Stimulated activated naive CD8-positive, alpha-beta T cell treated with anti-CD3 and anti-CD28 coated beads, Interleukin-15, Interleukin-2, amounts not matched to agents 100 ng/mL and 50 ng/mL, for 24 hours (primary cell): Measurements from ENCODE around the gene SLC2A6.

Source experiments
- H3K27ac Mint-ChIP-seq: one replicate; pipeline ENCODE4 v1.8.0; 2021; ENCODE audit warnings: mild to moderate bottlenecking, mixed read lengths
- H3K27me3 Mint-ChIP-seq: one replicate; pipeline ENCODE4 v1.8.0; 2021; ENCODE audit warnings: mixed read lengths
- H3K36me3 Mint-ChIP-seq: one replicate; pipeline ENCODE4 v1.8.0; 2021; ENCODE audit warnings: low read depth, mixed read lengths
- H3K4me1 Mint-ChIP-seq: one replicate; pipeline ENCODE4 v1.8.0; 2021; ENCODE audit warnings: low read depth, mixed read lengths
- H3K4me3 Mint-ChIP-seq: one replicate; pipeline ENCODE4 v1.8.0; 2021; ENCODE audit warnings: mild to moderate bottlenecking, mixed read lengths
- H3K9me3 Mint-ChIP-seq: one replicate; pipeline ENCODE4 v1.8.0; 2021; ENCODE audit warnings: mixed read lengths

The SLC2A6 gene

DNA sequence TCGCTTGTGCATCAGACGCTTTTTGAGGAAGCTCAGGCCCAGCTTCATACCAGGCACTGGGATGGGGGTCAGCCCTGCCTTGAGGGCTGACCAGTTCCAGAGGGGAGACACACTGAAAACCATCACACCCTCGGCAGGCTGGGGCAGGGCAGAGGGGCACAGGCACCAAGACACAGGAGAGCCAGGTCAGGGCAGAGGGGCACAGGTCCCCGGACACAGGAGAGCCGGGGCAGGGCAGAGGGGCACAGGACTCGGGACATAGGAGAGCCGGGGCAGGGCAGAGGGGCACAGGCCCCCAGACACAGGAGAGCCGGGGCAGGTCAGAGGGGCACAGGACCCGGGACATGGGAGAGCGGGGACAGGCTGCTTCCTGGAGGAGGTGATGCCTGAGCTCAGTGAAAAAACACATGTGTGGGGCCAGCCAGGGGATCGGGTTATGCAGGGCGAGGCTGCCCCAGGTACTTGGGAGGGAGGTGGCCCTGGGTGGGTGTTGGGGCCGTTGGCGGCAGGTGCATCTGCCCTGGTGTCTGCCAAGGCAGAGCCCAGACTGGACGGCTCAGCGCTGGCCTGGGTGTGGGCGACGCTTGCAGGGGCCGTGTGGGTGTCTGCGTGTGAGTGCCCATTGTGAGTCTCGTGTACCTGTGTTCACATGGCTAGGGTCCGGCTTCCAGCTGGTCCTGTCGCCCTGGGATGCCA is 15.1 kb upstream of the SLC2A6 start:
- Mint-ChIP-seq H3K9me3 (no peaks in the 10 kb centered on the region), H3K27ac (no peak overlapping the region), H3K4me3 (no peak overlapping the region), H3K27me3 (peaks cover 3% of the 10 kb centered on the region), H3K4me1 (no peaks in the 10 kb centered on the region), H3K36me3 (no peaks in the 10 kb centered on the region)

DNA sequence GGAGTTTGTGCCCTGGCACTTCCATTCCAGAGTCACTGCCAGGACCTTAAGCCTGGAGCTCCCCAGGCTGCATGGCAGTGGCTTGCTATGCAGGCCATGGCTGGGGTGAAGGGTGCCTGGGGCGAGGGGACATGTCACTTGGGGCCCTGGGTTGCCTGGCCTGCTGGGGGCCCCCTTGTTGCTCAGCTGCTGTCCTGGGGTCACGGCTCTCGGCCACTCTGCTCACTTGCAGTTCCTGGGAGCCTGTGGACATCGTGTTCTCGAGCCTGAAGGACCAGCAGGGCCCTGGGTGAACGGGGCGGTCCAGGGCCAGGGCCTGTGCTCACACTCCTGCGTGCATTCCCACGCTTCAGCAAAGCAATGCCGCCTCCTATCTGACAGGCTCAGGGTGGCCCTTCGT is 14.5 kb upstream of the SLC2A6 start:
- Mint-ChIP-seq H3K9me3 (no peaks in the 10 kb centered on the region), H3K36me3 (no peaks in the 10 kb centered on the region), H3K27me3 (peaks cover under 1% of the 10 kb centered on the region), H3K4me1 (no peaks in the 10 kb centered on the region), H3K27ac (no peak overlapping the region), H3K4me3 (no peak overlapping the region)

DNA sequence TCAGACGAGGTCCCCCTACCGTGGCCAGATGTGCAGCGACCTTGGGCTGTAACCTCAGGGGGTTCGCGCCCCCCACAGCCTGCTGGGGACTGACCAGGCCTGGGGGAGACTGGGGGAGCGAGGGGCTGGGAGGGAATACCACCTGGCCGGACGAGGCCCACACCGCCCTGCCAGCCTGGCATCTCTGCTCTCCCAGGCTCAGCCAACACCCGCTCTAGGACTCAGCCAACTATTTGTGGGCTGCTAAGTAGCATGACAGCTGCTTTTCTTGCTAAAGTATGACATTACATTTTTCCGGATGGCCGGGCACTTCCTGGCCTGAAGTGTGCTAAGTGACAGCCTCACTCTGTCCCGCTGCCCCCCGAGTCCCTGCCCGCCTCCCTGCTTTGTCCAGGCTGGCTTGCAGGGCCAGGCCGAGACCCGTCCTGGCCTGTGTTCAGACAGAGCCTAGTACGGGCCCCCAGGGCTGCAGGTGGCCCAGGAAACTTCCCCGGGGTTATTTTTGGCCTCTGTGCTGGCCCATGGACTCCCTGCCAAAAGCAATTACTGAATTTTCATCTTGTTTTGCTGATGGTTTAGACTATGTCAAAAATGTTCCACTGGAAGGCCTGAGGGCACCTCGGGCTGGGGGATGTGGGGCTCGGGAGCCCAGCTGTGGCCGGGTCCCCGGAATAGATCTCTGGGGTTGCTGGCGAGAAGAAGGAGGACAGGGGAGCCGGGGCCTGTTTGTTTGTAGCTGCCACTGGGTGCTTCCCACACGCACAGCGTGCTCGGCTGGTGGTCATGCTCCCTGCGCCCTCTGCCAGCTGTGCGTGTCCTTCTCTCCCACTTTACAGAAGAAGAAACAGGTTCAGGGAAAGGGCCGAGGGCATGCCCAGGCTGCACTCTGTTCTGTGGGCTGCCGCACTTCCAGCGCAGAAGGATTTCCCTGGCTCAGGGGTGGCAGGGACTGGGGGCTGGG is 13.4 kb upstream of the SLC2A6 start:
- no peak overlapping the region for H3K4me3 Mint-ChIP-seq
- H3K4me1 Mint-ChIP-seq, result no peaks in the 10 kb centered on the region
- H3K36me3 Mint-ChIP-seq, result no peaks in the 10 kb centered on the region
- no peak overlapping the region for H3K27ac Mint-ChIP-seq
- no peaks in the 10 kb centered on the region for H3K27me3 Mint-ChIP-seq
- H3K9me3 Mint-ChIP-seq, result no peaks in the 10 kb centered on the region

DNA sequence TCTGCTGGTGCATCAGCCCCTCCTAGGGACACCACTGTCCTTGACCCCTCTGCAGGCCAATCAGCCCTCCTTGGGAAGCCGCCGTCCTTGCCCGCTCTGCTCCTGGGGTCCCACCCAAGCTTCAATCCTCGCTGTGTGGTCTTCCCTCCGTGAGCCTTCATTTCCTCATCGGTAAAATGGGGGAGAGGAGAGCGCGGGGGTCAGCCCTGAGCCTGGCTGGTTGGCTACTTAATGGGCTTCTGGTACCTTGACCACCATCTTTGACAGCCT is 12.7 kb upstream of the SLC2A6 start:
- Mint-ChIP-seq H3K27ac (no peak overlapping the region), H3K27me3 (no peaks in the 10 kb centered on the region), H3K9me3 (no peaks in the 10 kb centered on the region), H3K4me1 (no peaks in the 10 kb centered on the region), H3K4me3 (no peak overlapping the region), H3K36me3 (no peaks in the 10 kb centered on the region)

DNA sequence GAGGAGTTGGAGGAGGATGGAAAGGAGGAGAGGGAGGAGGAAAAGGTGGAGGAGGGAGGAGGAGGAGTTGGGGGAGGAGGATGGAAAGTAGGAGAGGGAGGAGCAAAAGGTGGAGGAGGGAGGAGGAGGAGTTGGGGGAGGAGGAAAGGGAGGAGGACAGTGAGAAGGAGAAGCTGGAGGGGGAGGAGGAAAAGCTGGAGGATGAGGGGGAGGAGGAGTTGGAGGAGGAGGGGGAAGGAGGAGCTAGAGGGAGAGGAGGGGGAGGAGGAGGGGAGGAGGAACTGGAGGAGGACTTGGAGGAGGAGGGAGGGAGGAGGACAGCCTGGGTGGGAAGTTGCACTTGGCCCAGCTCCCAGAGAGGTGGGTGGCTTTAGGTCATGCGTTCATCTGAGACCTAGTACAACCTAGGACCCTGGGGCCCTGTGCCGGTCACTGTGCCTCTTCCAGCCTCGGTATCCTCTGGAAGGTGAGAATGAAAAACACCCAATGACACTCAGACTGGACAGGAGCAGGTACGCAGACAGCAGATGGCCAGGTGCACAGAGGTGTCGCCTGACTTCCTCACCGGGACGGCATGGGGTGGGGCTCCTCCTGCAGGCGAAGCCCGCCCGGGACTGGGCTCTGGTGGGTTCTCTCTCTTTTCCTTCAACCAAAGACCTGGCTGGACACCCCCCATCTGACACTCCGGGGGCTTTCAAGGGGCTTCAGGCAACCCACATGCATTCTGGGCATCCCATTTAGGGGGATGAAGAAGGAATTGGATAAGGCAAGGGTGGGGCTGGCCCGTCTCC is 12.2 kb upstream of the SLC2A6 start:
- no peaks in the 10 kb centered on the region for H3K36me3 Mint-ChIP-seq

GRCh38 chr9:133490201-133490681 is 11.3 kb upstream of the SLC2A6 start:
- Mint-ChIP-seq H3K27ac (no peak overlapping the region), H3K4me1 (peaks cover 6% of the 10 kb centered on the region), H3K9me3 (no peaks in the 10 kb centered on the region), H3K36me3 (no peaks in the 10 kb centered on the region), H3K4me3 (no peak overlapping the region), H3K27me3 (no peaks in the 10 kb centered on the region)

More for the DNA sequence above, 12.2 kb upstream of the SLC2A6 start:
- no peak overlapping the region for H3K4me3 Mint-ChIP-seq
- H3K27ac Mint-ChIP-seq, result no peak overlapping the region
- H3K4me1 Mint-ChIP-seq, result peaks cover 4% of the 10 kb centered on the region
- H3K9me3 Mint-ChIP-seq, result no peaks in the 10 kb centered on the region
- H3K27me3 Mint-ChIP-seq, result no peaks in the 10 kb centered on the region

DNA sequence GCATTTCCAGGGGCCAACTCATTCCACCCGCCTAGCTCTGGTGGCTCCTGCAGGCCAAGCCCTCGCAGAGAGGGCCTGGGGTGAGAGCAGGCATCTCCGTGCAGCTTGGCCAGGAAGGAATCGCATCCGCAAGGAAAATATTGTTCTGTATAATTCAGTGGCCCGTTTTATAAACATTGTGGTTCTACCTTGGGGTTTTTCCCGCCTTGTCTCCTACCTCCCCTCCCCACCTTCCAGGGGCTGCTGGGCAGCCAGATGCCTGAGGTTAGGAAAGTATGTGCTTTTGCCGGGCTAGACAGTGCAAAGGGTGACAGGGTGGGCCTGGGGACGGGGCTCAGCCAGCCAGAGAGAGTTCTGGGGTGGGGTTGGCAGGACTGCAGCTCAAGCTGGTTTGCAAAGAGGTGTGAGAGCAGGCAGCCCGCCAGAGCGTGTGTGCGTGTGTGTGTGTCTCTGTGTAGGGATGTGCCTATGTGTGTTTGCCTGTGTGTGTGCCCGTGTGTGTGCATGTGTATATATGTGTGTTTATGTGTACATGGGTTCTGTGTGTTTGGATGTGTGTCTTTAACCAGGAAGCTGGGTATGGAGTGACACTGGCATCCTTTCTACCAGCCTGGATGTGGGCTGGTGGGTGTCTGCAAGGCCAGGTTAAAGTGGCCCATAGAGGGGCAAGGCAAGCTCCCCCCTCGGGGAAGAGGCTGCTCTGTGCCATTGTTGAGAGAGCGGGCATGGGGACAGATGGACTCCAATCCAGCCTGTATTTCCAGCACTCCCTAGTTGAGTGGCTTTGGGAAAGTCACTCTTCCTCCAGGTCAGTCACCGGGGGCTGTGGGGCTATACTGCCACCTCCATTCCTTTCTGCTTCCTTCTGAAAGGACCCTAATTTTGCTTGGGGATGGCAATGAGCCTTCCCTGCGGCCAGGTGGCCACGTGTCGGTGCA is 10.6 kb upstream of the SLC2A6 start:
- no peaks in the 10 kb centered on the region for H3K9me3 Mint-ChIP-seq
- H3K27me3 Mint-ChIP-seq, result no peaks in the 10 kb centered on the region
- H3K4me1 Mint-ChIP-seq, result peaks cover 6% of the 10 kb centered on the region
- no peak overlapping the region for H3K4me3 Mint-ChIP-seq
- no peaks in the 10 kb centered on the region for H3K36me3 Mint-ChIP-seq
- H3K27ac Mint-ChIP-seq, result no peak overlapping the region

GRCh38 chr9:133488686-133489252 is 9.9 kb upstream of the SLC2A6 start:
- no peak overlapping the region for H3K27ac Mint-ChIP-seq

DNA sequence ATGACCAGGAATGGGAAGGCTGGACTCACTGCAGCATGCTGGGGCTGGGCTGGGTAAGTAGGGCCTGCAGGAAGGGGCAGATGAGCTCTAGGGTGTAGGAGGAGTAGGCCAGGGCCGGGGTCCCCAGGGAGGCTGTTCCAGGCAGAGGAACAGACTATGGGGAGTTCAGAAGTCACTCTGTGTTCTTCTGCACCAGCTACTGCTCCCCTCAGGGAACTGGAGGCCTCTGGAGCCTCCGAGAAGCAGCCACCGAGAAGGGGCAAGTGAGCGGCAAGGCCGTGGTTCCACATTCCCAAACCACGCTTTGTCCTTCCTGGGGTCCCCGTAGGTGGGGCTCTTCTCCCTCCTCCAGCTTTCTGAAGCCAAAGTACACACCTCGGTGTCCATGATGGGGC is 8.4 kb upstream of the SLC2A6 start:
- Mint-ChIP-seq H3K9me3 (no peaks in the 10 kb centered on the region), H3K27ac (no peak overlapping the region), H3K4me3 (no peak overlapping the region), H3K4me1 (peaks cover 6% of the 10 kb centered on the region), H3K27me3 (no peaks in the 10 kb centered on the region), H3K36me3 (no peaks in the 10 kb centered on the region)

More at GRCh38 chr9:133488686-133489252, 9.9 kb upstream of the SLC2A6 start:
- Mint-ChIP-seq H3K4me3 (no peak overlapping the region), H3K27me3 (no peaks in the 10 kb centered on the region), H3K36me3 (no peaks in the 10 kb centered on the region), H3K9me3 (no peaks in the 10 kb centered on the region), H3K4me1 (peaks cover 6% of the 10 kb centered on the region)

DNA sequence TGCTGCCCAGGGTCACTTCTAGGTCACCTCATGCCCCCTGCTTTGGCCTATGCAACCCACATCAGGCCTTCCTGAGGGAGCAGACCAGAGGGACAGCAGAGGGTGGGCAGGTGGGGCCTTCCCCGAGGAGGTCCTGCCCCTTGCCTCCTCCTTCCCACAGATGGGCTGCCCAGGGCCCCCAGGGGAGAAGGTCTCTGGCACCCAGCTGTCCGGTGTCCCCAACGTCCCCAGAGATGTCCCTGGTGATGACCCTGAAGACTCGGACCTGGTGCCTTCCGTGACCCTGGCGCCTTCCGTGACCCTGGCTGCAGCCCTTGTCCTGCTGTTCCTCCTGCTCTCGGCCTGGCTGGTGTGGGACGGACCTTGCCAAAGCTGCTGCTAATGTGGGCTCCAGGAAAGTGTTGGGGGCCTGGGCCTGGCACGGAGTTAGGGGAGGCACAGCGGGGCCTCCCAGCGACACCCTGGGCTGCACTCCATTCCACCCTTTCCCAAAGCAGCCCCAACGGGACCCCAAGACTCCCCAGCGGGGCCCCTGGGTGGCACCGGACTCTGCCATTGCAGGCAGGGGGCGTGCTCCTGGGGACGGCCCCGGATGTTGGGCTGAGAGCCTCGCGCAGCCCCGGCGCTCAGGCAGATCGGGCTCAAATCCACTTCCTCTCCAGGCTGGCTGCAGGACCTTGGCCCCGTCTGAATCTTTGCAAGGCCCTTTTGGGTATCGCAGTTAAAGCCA is 6.8 kb upstream of the SLC2A6 start:
- peak overlapping the region; percentile 45 for H3K4me3 Mint-ChIP-seq
- H3K27ac Mint-ChIP-seq, result no peak overlapping the region
- no peaks in the 10 kb centered on the region for H3K27me3 Mint-ChIP-seq
- H3K9me3 Mint-ChIP-seq, result no peaks in the 10 kb centered on the region
- H3K4me1 Mint-ChIP-seq, result peaks cover 6% of the 10 kb centered on the region
- no peaks in the 10 kb centered on the region for H3K36me3 Mint-ChIP-seq

- H3K36me3 Mint-ChIP-seq, result no peaks in the 10 kb centered on the region
Observed at GRCh38 chr9:133484671-133485437, 6.0 kb upstream of the SLC2A6 start.

GRCh38 chr9:133483611-133484010 is 4.7 kb upstream of the SLC2A6 start:
- Mint-ChIP-seq H3K4me3 (no peak overlapping the region), H3K36me3 (no peaks in the 10 kb centered on the region), H3K27me3 (no peaks in the 10 kb centered on the region), H3K4me1 (peaks cover 14% of the 10 kb centered on the region), H3K27ac (no peak overlapping the region), H3K9me3 (no peaks in the 10 kb centered on the region)

More at GRCh38 chr9:133484671-133485437, 6.0 kb upstream of the SLC2A6 start:
- H3K4me1 Mint-ChIP-seq, result peaks cover 8% of the 10 kb centered on the region
- H3K27ac Mint-ChIP-seq, result no peak overlapping the region
- no peak overlapping the region for H3K4me3 Mint-ChIP-seq
- no peaks in the 10 kb centered on the region for H3K27me3 Mint-ChIP-seq
- no peaks in the 10 kb centered on the region for H3K9me3 Mint-ChIP-seq
